DMS53 treated with DMSO at 0.1 percent for 48 hours (cell line): ENCODE measurements around the gene LRRFIP1.
A peak's percentile ranks its signal among the peaks of the same experiment; 100 is the strongest.
"Not testable (repeated sequence)": the region's sequence is repeated elsewhere in the genome, so short reads cannot be mapped to it uniquely, and the experiment has no call there.

ENCODE experiments used
- DNase-seq: peaks from one replicate; lab custom pipeline; 2025; ENCODE audit not compliant: unreplicated experiment; lab: John Stamatoyannopoulos, UW

LRRFIP1 gene, protein sequence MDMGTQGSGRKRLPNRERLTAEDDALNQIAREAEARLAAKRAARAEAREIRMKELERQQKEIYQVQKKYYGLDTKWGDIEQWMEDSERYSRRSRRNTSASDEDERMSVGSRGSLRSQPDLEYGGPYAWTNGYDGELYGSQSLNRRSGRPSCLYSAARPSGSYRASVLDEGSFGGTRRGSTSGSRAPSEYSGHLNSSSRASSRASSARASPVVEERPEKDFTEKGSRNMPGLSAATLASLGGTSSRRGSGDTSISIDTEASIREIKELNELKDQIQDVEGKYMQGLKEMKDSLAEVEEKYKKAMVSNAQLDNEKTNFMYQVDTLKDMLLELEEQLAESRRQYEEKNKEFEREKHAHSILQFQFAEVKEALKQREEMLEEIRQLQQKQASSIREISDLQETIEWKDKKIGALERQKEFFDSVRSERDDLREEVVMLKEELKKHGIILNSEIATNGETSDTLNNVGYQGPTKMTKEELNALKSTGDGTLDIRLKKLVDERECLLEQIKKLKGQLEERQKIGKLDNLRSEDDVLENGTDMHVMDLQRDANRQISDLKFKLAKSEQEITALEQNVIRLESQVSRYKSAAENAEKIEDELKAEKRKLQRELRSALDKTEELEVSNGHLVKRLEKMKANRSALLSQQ

DNA sequence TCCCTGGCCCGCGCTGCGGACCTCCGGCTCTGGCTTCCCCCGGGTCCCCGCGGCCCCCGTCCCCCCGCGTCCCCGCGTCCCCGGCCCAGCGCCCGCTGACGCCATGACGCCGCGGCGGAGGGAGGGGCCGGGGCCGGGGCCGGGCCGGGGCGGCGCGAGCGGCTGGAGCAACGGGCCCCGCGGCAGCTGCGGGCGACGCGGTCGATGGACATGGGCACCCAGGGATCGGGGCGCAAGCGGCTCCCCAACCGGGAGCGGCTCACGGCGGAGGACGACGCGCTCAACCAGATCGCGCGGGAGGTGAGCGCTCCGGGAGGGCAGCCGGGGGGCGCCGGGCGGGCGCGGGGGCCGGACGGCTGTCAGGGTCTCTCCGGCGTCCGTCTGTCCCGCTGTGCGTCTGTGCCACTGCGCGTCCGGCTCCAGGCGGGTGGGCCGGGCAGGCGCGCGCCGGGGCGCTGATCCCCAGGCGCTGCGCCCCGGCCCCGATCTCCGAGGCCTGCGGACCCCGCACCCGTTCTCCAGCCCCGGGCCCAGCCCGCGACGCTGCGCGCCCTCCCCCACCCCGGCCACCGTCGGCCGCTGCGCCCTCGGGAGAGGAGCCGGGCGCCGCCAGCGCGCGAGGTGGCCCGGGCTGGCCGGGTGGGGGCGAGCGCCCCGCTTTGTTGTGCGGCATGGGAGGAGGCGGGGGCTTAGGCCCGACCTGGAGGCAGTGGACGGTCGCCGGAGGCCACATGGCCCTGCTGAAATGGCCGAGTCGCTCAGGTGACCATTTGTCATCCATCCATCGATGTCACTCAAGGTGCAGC, at the start of gene LRRFIP1:
Gene LRRFIP1, plus strand, starts transcription at position 147 of the 806 bp plus-strand sequence. Its CDS starts 58 bp downstream, at position 205.
- DNase-seq, result no peak

DNA sequence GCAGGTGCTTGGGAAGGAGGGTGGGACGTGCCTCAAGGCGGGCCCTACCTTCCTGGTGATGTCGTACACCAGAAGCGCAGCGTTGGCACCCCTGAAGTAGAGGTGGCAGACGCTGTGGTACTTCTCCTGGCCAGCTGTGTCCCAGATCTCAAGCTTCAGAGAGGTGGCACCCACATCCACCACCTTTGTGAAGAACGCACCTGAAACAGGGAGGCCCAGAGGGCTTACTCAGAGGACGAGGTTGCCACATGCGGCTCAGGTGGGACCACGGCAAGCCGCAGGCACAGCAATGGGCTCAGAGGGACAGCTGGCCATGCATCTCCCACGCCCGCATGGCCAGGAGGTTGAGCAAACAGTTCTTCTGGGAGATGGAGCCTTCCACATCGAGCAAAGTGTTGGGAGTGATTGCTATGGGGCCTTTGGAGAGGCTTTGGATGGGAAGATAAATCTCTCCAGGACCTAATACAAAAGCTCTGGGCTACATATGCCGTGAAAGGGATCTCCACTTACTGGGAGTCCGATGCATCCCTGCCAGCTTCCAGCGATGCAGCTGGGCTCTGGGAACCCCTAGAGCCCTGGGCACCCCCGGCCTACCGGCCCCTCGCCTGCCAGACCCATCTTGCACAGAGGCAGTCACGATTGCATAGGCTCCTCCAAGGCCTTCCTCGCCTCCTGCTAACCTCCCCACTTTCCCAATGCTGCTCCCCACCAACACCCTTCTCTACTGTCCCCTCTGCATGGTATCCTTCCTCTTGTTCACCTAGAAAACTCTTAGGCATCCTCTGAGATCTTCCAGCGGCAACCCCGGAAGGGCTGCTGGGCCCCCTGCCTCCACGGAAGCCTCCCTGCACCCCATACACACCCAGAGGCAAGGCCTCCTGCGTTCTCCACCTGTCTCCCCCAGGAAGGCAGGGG, 49.2 kb upstream of the LRRFIP1 start:
- no peak for DNase-seq

DNA sequence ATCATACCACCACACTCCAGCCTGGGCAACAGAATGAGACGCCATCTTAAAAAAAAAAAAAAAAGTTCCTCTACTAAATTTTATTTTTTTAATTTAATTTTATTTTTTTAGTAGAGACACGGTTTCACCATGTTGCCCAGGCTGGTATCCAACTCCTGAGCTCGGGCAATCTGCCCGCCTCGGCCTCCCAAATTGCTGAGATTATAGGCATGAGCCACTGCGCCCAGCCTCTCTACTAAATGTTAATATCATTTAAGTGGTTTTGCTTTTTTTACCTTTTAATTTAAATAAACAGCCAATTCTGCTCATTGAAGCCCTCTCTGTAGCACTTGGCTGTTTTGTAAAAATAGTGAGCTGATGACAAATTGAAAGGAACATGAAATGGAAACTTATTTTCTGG, 46.1 kb upstream of the LRRFIP1 start:
- DNase-seq, result no peak

DNA sequence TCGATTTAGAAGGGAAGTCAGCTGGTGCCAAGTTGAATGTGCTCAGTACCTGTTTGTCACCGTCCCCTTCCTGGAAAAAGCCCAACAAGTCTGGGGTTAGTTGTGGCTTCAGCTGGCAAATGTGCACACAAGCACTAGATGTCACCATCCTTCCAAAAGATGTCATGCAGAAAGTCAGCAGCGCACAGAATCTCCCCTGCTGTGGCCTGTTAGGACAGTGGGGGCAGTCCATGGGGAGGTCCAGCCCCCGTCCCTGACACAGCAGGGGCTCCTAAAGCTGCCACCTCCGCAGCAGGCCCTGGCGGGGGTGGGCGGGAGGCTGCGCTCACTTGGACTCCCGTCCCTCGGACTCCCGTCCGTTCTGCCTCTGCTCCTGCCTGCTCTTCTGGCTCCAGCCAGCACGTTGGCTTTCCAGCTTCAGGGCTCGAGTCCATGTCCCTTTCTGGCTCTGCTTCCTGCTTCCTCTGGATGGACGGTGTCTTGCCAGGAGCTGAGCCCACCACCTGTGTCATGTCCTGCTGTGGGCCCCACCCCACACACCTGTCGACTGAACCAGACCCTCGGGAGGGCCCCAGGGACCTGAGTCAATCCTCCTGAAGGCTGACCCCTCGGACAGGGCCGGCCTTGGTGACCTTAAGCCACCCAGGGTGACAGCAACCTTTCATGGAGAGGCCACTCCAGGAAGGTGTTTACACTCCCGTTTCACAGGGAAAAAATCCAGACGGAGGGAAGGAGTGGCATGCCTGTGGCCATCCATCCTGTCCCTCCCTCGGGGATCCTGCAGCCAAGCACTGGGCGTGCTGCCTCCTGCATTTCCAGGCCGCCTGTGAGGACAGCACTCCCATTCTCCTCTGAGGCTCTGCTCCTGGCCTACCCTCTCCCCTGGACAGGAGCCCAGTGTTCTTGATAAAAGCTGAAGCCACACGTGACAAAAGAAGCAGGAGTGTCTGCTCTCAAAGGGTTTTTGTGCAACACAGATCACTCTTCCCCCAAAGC, 45.3 kb upstream of the LRRFIP1 start:
- no peak for DNase-seq

DNA sequence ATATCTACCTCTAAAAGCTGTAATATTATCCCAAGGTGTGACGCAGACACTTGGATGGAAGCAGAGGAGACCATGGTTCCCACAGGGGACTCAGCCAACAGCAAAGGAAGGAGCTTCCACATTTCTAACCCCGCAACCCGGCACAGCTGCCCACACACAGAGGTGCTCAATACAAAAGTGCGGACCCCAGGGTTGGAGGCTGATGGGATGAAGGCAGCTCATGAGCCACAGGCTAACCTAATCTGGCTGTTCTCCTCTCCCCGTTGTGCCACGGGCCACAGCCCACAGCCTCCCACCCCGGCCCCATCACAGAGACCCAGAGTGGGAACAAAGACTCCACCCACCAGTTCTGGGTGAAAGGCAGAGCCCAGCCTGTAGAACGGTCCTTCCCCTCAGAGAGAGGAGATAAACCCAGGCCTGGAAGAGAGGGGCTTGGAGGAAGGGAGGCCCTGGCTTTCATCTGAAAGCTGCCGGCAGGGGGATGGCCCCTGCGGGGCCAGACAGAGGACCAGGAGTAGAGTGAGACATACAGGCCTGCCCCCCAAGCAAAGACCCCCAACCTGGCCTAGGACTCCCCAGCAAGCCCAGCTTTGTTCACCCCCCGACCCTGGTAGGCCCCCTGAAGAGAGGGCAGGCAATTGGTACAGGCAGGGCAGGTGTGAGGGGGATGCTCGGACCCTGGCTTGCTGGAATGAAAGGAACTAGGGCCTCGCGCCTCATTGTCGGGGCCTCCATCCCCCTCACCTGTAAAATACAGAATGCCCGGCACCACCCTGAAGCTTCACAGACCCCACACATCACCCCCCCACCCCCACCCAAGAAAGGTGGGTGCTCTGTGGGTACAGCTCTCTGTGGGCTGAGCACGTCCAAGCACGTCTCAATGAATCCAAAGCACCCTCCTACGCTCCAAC, 43.7 kb upstream of the LRRFIP1 start:
- DNase-seq, result no peak

DNA sequence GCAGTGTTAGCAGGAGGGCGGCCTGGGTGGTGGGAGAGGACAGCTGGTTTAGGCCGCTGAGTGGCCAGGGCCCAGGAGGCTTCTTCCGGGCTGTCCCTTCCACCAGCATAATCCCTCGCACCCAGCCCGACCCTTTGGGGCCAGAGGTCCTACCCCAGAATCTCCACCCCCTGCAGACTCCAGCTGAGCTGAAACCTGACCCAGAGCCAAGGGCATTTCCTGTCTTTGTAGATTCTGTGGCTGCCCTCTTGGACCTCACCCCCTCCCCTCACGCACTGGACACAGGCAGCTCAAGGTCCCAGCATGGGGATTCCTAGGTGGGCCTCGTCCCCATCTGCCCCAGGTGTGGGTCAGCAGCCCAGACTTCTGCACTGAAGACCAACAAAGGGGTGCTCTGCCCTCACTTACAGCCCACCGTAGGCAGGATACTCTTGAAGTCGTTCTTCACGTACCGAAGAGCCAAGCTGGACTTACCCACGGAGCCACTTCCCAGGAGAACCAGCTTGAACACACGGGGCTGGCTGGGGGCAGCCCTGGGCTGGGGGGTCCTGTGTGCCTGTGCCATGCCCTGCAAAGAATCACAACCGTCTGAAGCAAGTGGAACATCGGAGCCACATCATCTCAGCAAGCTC, 41.7 kb upstream of the LRRFIP1 start:
- no peak for DNase-seq

DNA sequence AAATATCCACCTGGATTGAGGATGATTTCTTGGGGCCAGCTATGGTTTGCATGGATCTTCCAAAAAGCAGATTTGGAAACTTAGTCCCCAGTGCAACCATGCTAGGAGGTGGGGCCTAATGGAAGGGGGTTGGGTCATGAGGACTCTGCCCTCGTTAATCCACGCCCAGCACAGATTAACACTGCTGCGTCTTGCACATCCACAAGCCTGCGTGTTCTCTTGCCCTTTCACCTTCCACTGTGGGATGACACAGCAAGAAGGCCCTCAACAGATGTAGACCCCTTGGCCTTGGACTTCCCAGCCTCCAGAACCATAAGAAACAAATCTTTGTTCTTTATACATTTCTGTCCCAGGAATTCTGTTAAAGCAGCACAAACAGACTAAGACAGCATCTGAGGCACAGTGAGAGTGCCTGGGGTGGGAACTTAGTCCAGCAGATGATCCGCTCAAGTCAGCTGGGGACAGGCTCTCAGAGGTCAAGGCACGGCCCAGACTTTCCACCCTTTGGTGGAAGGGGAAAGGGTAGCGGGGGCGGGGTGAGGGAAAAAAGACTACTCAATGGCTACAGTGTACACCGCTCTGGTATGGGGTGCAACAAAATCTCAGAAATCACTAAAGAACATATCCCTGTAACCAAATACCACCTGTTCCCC, 39.2 kb upstream of the LRRFIP1 start:
- DNase-seq, result no peak

DNA sequence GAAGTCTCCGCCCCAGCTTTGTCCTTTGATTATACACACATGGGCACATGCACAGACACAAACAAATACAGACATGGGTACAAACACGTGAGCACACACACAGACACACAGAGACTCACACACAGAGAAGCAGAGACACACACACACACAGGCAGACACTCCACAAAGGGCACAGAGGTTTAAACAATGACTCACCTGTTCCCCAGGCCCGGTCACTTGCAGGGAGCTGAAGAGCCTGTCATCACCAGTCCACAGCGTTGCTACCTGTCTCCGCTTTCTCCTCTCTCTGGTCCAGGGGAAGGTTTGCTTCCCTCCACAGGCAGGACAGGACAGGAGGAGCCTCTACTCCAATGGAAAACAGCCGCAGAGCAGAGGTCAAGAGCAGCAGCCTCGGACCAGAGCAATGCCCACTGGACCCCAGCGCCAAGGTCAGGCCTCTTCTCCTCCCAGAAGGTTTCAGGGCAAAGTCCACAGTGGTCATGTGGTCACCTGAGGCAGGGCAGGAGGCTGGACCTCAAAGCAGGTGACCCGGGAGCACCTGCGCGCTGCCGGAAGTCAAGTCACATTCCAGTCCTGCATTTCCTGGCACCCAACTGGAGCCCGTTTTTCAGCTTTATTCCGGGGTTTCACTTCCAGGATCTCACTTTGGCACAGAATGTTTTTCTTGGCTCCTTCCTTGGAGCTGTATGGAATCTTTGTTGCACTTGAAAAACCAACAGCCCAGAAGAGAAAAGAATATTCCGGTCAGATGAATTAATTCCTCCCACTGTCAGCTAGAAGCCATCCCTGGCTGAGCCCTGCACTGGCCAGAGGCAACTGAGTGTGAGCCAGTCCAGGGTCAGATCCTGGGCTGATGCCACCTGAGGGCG, 36.9 kb upstream of the LRRFIP1 start, which contains the start of gene RAB17:
Gene RAB17, minus strand, starts transcription at position 463 of the 869 bp plus-strand sequence. CDS start 4,580 bp downstream, outside the sequence.
- peak; percentile 99 for DNase-seq

DNA sequence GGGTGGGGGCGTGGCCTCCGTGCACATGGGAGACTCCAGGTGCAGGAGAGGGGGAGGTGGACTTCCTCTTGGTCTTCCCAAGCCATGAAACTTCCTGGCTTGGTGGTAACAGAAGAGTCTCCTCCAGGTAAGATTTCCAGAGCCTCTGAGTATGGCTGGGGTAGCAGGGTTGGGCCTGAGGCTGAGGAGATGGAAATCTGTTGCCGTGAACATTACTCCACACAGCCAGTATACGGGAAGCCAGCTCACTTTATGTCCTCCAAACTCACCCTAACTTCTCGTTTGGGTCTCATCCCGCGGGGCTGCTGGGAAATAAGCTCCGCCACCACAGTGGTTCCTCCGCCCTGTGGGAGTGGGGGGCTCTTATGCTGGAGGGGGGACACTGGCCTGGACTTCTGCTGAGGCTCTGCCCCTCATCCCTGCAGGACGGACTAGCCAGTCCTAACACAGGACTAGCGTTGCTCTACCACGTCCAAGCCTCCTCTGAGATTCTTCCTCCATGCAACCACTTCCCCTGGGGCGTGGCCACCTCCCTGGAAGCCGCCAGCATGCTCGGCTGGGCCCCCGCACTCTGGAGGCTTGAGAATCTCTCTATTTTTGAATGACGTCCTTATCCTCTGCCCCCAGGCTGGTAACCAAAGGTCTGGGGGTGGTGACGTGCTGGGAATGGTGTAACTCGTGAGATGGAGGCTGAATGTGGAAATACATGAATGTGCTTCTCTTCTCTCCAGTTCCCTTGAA, 36.1 kb upstream of the LRRFIP1 start:
- DNase-seq, result peak; percentile 67

DNA sequence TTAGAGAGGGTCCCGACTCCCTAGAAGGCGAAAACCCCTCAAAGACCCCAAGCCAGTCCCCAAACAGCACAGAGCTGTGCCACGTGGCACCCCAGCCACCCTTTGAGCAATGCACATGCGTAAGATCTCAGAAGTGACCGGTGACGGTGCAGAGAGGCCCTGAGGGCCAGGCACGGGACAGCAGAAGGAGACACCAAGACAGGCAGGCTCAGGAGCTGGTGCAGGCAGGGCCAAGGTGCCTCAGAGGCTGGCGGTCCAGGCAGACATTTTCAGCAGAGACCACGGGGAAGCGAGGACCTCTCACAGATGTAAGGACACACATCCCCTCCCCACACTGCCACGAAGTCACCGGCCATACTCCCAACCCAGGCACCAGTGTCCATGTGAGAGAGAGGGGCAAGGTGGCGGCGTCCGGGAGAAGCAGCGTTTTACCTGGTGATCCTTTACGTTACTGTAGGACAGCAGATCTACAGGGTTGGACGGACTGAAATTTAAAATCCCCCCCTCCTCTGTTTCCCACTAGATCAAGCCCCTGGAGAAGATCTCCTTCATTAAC, 34.9 kb upstream of the LRRFIP1 start:
- no peak for DNase-seq

DNA sequence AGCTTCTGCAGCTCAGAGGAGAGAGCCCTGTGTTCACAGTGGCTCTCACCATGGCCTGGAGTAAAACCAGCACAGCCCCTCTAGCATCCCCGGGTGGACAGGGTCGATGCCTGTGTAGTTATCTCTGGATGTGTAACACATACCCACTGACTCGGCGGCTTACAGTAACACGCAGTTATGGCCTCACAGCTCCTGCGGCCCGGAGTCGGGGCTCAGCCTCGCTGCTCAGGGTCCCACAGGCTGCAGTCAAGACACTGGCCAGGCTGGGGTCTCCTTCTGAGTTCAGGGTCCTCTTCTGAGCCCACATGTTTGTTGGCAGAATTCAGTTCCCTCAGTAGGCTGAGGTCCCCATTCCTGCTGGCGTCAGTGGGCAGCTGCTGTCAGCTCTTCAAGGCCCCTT, 34.4 kb upstream of the LRRFIP1 start:
- no peak for DNase-seq

DNA sequence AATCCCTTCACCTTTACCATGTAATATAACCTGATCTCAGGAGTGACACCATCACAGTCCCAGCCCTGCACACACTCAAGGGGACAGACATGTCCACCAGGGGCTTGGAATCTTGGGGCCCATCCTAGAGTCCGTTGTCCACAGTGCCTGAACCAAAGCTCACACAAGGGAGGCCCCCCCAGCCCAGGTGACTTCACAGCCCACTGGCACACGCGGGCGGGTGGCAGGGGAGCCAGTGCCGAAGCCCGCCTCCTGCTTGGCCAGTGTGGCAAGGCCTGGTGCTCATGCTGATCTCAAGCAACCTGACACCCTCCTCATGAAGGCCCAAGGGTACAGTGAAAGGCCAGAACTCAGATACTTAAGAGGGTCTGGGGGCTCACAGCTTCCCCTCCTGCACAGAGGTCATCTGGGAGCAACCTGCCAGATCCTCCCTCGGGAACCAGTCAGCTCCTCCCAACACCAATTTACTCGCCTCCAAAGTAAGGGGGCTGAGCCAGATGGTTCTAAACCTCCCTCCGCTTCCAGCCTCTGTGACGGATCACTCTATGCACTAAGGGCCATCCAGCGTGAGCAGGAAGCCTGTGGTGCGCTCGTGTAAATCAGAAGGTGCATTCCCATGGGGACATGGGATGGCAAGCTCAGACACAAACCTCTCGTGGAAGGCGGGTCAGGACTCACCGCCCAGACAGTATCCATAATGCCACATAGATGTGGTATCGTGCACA, 33.6 kb upstream of the LRRFIP1 start:
- DNase-seq, result no peak

DNA sequence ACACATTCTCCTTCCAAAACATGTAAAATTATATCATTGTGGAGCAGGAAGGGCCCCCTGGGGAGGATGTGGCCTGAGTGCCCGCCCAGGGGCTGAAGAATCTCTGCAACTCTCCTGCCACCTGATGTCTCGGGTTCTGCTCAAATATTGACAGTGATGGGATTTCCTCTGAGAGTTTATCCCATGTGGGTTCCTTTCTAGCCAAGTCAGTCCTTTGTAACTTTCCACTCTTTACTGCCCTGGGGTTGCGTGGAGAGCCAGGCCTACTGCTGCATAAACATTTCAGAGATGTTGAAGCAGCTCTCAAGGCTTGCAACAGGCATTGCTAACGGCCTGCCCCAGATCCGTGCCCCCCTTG, 32.9 kb upstream of the LRRFIP1 start:
- no peak for DNase-seq

DNA sequence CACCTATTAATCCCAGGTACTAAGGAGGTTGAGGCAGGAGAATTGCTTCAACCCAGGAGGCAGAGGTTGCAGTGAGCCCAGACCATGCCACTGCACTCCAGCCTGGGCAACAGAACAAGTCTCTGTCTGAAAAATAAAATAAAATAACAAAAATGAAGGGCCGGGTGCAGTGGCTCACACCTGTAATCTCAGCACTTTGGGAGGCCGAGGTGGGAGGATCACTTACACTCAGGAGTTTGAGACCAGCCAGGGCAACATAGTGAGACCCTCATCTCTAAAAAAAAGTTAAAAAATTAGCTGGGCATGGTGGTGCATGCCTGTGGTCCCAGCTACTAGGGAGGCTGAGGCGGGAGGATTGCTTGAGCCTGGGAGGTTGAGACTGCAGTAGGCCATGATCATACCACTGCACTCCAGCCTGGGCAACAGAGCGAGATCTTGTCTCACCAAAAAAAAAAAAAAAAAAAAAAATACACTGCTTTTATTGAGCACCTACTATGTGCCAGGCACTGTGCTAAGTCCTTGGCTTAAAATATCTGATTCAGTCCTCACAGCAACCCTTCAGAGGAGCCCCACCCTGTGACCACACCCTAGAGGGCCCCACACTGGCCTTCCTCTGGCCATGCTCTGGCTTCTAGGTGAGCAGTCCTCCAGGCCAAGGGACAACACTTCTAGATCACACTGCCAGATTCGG, 31.4 kb upstream of the LRRFIP1 start:
- not testable (repeated sequence) for DNase-seq
